Heart right ventricle (tissue), 16 donors: Measurements from ENCODE around the gene RTEL1. TPM values are rescaled to one million over a fixed set of nuclear protein-coding genes. Genes with fewer than 3 reads are reported as not detected.
A peak's percentile ranks its signal among the peaks of the same experiment; 100 is the strongest.

Source experiments
- ATAC-seq, 8 donors: fragments of 200-7000 bp; cut with Tn5 transposase; one replicate each; pipeline ENCODE4 v1.9.1; 2020; ENCODE audit warnings: mild to moderate bottlenecking in 8 of 8, moderate library complexity in 8 of 8, moderate number of reproducible peaks in 1 of 8
- DNase-seq, 2 donors: peaks; one replicate each; pipeline ENCODE4 v3.0.0-alpha.2; 2020
- H3K27ac ChIP-seq, 10 donors: fragments of 200-600 bp; sonication (generic) in 2 of 10; one replicate each; pipeline versions ENCODE4 v1.5.0 to v1.8.0; 2020 to 2022; ENCODE audit warnings: mild to moderate bottlenecking in 3 of 10
- H3K27me3 ChIP-seq, 7 donors: fragments of 200-600 bp; one replicate each; pipeline ENCODE4 v1.8.0; 2021 to 2022; ENCODE audit warnings: mild to moderate bottlenecking in 2 of 7
- H3K36me3 ChIP-seq, 9 donors: fragments of 200-600 bp; sonication (generic) in 1 of 9; one replicate each; pipeline versions ENCODE4 v1.5.0 to v1.8.0; 2020 to 2022; ENCODE audit warnings: mild to moderate bottlenecking in 2 of 9
- H3K4me1 ChIP-seq, 9 donors: fragments of 200-600 bp; sonication (generic) in 1 of 9; one replicate each; pipeline versions ENCODE4 v1.5.0 to v1.8.0; 2020 to 2022; ENCODE audit warnings: mild to moderate bottlenecking in 4 of 9
- H3K4me3 ChIP-seq, 10 donors: fragments of 200-600 bp; sonication (generic) in 2 of 10; one replicate each; pipeline versions ENCODE4 v1.5.0 to v1.8.0; 2020 to 2022; ENCODE audit warnings: mild to moderate bottlenecking in 7 of 10, moderate library complexity in 2 of 10
- H3K9me3 ChIP-seq, 11 donors: fragments of 200-600 bp in 10 of 11; sonication (generic) in 2 of 11; one replicate each; pipeline versions ENCODE4 v1.5.0 to v1.8.0; 2013 to 2022; ENCODE audit warnings: mild to moderate bottlenecking in 2 of 11, control low read depth in 1 of 11, moderate library complexity in 1 of 11
- WGBS, 2 donors: extraction: QIAGEN DNeasy Blood & Tissue Kit; methylation state at CpG; one replicate each; pipeline ENCODE4 v1.1.7; 2013; ENCODE audit warnings: inconsistent platforms in 1 of 2; 5-methylcytosine and 5-hydroxymethylcytosine counted together
- intact Hi-C, 10 donors: fragments of 100-400 bp; cut with DNase I; formaldehyde crosslinking; loops; one replicate each; pipeline versions ENCODE4 v1.11.1 to v1.14.2; 2022
- polyA plus RNA-seq, 2 donors: library from polyadenylated mRNA; stranded (reverse); fragments of 200-250 nt; gene quantifications; one replicate each; pipeline ENCODE4 v1.2.3, GENCODE V29; 2013
- total RNA-seq, 10 donors: library from RNA; stranded (reverse); fragmentation: NEBNext Ultra II Directional in 3 of 10; extraction: Animal tissue kit (Norgen Biotek cat#: 25700) in 3 of 10; gene quantifications; one replicate each; pipeline versions ENCODE4 v1.2.1 to v1.2.4, GENCODE V29; 2021 to 2023
- TF ChIP-seq, protein P1 (sequence below), 9 donors: fragments of 200-600 bp; sonication (generic) in 2 of 9; IDR thresholded peaks; one replicate each; pipeline versions ENCODE4 v1.5.0 to v1.8.0; 2021 to 2022; ENCODE audit warnings: antibody characterized with exemption in 9 of 9, mild to moderate bottlenecking in 5 of 9, moderate library complexity in 1 of 9
- donor health status: Arrhythmogenic right ventricular cardiomyopathy.
- donor health status: ischemic (EF 13 %, LVEDD 7.1; RV severe dilation, severe dysfunction).
- donor health status: healthy with polysubstance abuse.
- donor health status: DM: no; HTN: yes; CAD: no.
- donor health status: DM: no; HTN: no; CAD: no.
- donor health status: ischemic (EF 25% LVEDD 6.9; RV normal size, moderate dysfunction).
- donor health status: ischemic (EF 25% LVEDD 5.7; RV mildly dilated, moderate dysfunction).
- donor health status: healthy.
- donor health status: DM: yes; HTN: yes; CAD: no.
- donor health status: Ischemic cardiomyopathy.
- donor health status: ischemic (EF 35%, LVEDD 5.7; RV mildly dilated, moderate dysfunction).
- donor health status: nonischemic (EF 11% LVEDD 7.7; RV severe dilation, severe dysfunction).
- donor health status: DM: yes; HTN: yes; CAD: no.
- donor health status: PGD.
- donor health status: ischemic (EF 29% LVEDD 5.4; RV normal size, mild dysfunction).
- donor health status: nonischemic (EF 23%, LVEDD 6.1; RV moderate dilation, normal function).

RTEL1 gene
- total and polyA plus RNA-seq, 12 donors, result 5.3 to 18.8 (median 10.3) TPM

DNA sequence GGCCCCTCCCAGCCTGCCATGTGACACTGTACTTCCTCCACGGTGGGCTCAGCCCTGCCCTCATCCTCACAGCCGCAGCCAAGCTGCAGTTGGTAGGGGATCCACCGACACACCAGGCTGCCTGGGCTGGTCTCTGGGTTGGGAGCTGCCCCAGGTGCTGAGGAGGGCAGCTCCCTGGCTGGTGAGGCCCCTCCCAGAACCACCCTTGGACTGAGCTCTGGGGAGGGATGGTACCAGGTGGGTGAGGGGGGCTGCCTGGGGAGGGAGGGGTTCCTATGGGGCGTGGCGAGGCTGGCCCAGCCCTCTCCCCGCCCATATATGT lies 38.2 kb downstream of the RTEL1 start:
- intact Hi-C loops, result no loop called here

DNA sequence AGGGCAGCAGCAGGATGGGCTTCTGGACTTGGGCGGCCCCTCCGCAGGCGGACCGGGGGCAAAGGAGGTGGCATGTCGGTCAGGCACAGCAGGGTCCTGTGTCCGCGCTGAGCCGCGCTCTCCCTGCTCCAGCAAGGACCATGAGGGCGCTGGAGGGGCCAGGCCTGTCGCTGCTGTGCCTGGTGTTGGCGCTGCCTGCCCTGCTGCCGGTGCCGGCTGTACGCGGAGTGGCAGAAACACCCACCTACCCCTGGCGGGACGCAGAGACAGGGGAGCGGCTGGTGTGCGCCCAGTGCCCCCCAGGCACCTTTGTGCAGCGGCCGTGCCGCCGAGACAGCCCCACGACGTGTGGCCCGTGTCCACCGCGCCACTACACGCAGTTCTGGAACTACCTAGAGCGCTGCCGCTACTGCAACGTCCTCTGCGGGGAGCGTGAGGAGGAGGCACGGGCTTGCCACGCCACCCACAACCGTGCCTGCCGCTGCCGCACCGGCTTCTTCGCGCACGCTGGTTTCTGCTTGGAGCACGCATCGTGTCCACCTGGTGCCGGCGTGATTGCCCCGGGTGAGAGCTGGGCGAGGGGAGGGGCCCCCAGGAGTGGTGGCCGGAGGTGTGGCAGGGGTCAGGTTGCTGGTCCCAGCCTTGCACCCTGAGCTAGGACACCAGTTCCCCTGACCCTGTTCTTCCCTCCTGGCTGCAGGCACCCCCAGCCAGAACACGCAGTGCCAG lies 38.7 kb downstream of the RTEL1 start, which contains the start of gene TNFRSF6B:
Gene TNFRSF6B, plus strand, starts transcription at position 25 of the 729 bp plus-strand sequence. Its CDS starts 116 bp downstream, at position 141.
- intact Hi-C loops, result no loop called here
- no peaks in the 10 kb centered on the region for H3K27me3 ChIP-seq
- DNase-seq (peak; percentile 5 to 26), ATAC-seq (peak in 6 of 8 donors; percentile 0 to 15 (median 2))
- H3K9me3 ChIP-seq, result no peaks in the 10 kb centered on the region
- WGBS, 2 donors, result 25 to 35% methylated on average over 52 of the region's 52 CpGs
- peaks cover 0 to 64% (median 5%) of the 10 kb centered on the region in 9 donors for H3K36me3 ChIP-seq
- TF ChIP-seq, protein P1, sequence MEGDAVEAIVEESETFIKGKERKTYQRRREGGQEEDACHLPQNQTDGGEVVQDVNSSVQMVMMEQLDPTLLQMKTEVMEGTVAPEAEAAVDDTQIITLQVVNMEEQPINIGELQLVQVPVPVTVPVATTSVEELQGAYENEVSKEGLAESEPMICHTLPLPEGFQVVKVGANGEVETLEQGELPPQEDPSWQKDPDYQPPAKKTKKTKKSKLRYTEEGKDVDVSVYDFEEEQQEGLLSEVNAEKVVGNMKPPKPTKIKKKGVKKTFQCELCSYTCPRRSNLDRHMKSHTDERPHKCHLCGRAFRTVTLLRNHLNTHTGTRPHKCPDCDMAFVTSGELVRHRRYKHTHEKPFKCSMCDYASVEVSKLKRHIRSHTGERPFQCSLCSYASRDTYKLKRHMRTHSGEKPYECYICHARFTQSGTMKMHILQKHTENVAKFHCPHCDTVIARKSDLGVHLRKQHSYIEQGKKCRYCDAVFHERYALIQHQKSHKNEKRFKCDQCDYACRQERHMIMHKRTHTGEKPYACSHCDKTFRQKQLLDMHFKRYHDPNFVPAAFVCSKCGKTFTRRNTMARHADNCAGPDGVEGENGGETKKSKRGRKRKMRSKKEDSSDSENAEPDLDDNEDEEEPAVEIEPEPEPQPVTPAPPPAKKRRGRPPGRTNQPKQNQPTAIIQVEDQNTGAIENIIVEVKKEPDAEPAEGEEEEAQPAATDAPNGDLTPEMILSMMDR (IDR thresholded peaks at IDR 0.05), result no peak
- H3K4me3 ChIP-seq, result peak within 1 kb of the TSS in 7 of 10 donors; percentile 2 to 42 (median 21)
- H3K4me1 ChIP-seq, result peaks cover 22 to 64% (median 53%) of the 10 kb centered on the region in 9 donors
- H3K27ac ChIP-seq, result peak within 1 kb of the TSS in 9 of 10 donors; percentile 68 to 93 (median 77)

More for the DNA sequence above, 38.2 kb downstream of the RTEL1 start:
- Histone ChIP-seq H3K27me3 (no peaks in the 10 kb centered on the region), H3K9me3 (no peaks in the 10 kb centered on the region), H3K36me3 (peaks cover 0 to 60% (median 5%) of the 10 kb centered on the region in 9 donors), H3K27ac (peak overlapping the region in 9 of 10 donors; percentile 68 to 93 (median 77)), H3K4me1 (peaks cover 22 to 62% (median 53%) of the 10 kb centered on the region in 9 donors), H3K4me3 (peak overlapping the region in 5 of 10 donors; percentile 9 to 42 (median 30))
- DNase-seq (peak in 1 of 2 donors; percentile 12), ATAC-seq (peak in 7 of 8 donors; percentile 1 to 37 (median 18))
- TF ChIP-seq, protein P1 (IDR thresholded peaks at IDR 0.05), result no peak
- 42 to 47% methylated on average over 6 of the region's 6 CpGs for WGBS, 2 donors

DNA sequence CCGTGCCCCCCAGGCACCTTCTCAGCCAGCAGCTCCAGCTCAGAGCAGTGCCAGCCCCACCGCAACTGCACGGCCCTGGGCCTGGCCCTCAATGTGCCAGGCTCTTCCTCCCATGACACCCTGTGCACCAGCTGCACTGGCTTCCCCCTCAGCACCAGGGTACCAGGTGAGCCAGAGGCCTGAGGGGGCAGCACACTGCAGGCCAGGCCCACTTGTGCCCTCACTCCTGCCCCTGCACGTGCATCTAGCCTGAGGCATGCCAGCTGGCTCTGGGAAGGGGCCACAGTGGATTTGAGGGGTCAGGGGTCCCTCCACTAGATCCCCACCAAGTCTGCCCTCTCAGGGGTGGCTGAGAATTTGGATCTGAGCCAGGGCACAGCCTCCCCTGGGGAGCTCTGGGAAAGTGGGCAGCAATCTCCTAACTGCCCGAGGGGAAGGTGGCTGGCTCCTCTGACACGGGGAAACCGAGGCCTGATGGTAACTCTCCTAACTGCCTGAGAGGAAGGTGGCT lies 39.3 kb downstream of the RTEL1 start:
- intact Hi-C loops, result no loop called here
- 57 to 62% methylated on average over 7 of the region's 7 CpGs for WGBS, 2 donors
- DNase-seq, result peak; percentile 6 to 21
- peak overlapping the region in 5 of 10 donors; percentile 23 to 93 (median 80) for H3K27ac ChIP-seq
- no peaks in the 10 kb centered on the region for H3K27me3 ChIP-seq
- peak in 1 of 8 donors; percentile 2 for ATAC-seq
- H3K36me3 ChIP-seq, result peaks cover 0 to 69% (median 5%) of the 10 kb centered on the region in 9 donors
- peaks cover 22 to 64% (median 53%) of the 10 kb centered on the region in 9 donors for H3K4me1 ChIP-seq
- peak overlapping the region in 1 of 10 donors; percentile 42 for H3K4me3 ChIP-seq
- no peaks in the 10 kb centered on the region for H3K9me3 ChIP-seq
- TF ChIP-seq, protein P1 (IDR thresholded peaks at IDR 0.05), result no peak

DNA sequence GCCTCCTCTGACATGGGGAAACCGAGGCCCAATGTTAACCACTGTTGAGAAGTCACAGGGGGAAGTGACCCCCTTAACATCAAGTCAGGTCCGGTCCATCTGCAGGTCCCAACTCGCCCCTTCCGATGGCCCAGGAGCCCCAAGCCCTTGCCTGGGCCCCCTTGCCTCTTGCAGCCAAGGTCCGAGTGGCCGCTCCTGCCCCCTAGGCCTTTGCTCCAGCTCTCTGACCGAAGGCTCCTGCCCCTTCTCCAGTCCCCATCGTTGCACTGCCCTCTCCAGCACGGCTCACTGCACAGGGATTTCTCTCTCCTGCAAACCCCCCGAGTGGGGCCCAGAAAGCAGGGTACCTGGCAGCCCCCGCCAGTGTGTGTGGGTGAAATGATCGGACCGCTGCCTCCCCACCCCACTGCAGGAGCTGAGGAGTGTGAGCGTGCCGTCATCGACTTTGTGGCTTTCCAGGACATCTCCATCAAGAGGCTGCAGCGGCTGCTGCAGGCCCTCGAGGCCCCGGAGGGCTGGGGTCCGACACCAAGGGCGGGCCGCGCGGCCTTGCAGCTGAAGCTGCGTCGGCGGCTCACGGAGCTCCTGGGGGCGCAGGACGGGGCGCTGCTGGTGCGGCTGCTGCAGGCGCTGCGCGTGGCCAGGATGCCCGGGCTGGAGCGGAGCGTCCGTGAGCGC lies 39.9 kb downstream of the RTEL1 start:
- intact Hi-C loops, result no loop called here
- 80 to 87% methylated on average over 40 of the region's 40 CpGs for WGBS, 2 donors
- no peaks in the 10 kb centered on the region for H3K27me3 ChIP-seq
- peaks cover 0 to 73% (median 5%) of the 10 kb centered on the region in 9 donors for H3K36me3 ChIP-seq
- H3K4me1 ChIP-seq, result peaks cover 22 to 64% (median 53%) of the 10 kb centered on the region in 9 donors
- H3K27ac ChIP-seq, result peak overlapping the region in 7 of 10 donors; percentile 38 to 93 (median 65)
- ATAC-seq (no peak), DNase-seq (no peak)
- H3K4me3 ChIP-seq, result no peak overlapping the region
- TF ChIP-seq, protein P1 (IDR thresholded peaks at IDR 0.05), result no peak
- no peaks in the 10 kb centered on the region for H3K9me3 ChIP-seq
